GM06990 (cell line): ENCODE data around the gene BRINP1.

Source experiments
- DNase-seq: peaks from one replicate; pipeline ENCODE4 v3.0.0-alpha.2; 2011; ENCODE audit not compliant: insufficient read length; ENCODE audit errors: extremely low read depth
- H3K27me3 ChIP-seq: replicated peaks from 2 replicates; pipeline ENCODE4 v1.6.0; 2011; ENCODE audit warnings: low read length; ENCODE audit not compliant: control insufficient read depth, insufficient read depth
- H3K36me3 ChIP-seq: 2 replicates; pipeline ENCODE4 v1.5.1; 2011; ENCODE audit warnings: low read length; ENCODE audit not compliant: control insufficient read depth, insufficient read depth
- H3K4me3 ChIP-seq: replicated peaks from 2 replicates; pipeline ENCODE4 v1.5.1; 2011; ENCODE audit warnings: low read depth, mild to moderate bottlenecking, control low read depth, low read length
- CTCF ChIP-seq: IDR thresholded peaks from 2 replicates; pipeline ENCODE4 v1.5.1; 2011; ENCODE audit warnings: low read length, control low read depth, mild to moderate bottlenecking, inconsistent platforms; ENCODE audit not compliant: insufficient read depth, poor library complexity, severe bottlenecking

BRINP1 gene

GRCh38 chr9:119137479-119137878, 231.8 kb downstream of the BRINP1 start:
- no peak for DNase-seq

GRCh38 chr9:119126040-119126439, 243.2 kb downstream of the BRINP1 start:
- DNase-seq: no peak
- Histone ChIP-seq H3K27me3 (no peaks in the 10 kb centered on the region), H3K36me3 (no peaks in the 10 kb centered on the region), H3K4me3 (no peak overlapping the region)
- no peak for TF ChIP-seq CTCF

More at GRCh38 chr9:119137479-119137878, 231.8 kb downstream of the BRINP1 start:
- no peak for TF ChIP-seq CTCF
- H3K36me3 ChIP-seq: no peaks in the 10 kb centered on the region
- H3K27me3 ChIP-seq: no peaks in the 10 kb centered on the region
- no peak overlapping the region for H3K4me3 ChIP-seq

GRCh38 chr9:119121899-119122298, 247.3 kb downstream of the BRINP1 start:
- DNase-seq: no peak
- Histone ChIP-seq H3K27me3 (no peaks in the 10 kb centered on the region), H3K36me3 (no peaks in the 10 kb centered on the region), H3K4me3 (no peak overlapping the region)
- no peak for TF ChIP-seq CTCF

- Histone ChIP-seq H3K27me3 (no peaks in the 10 kb centered on the region), H3K4me3 (no peak overlapping the region), H3K36me3 (no peaks in the 10 kb centered on the region)
- TF ChIP-seq CTCF: no peak
- DNase-seq: no peak
Measured at GRCh38 chr9:119117409-119117808, 251.8 kb downstream of the BRINP1 start.
